PFSK-1 (cell line): Measurements from ENCODE around the gene CD101.

Experiments used
- POLR2AphosphoS5 ChIP-seq: IDR thresholded peaks from 2 replicates; pipeline ENCODE4 v1.6.1; 2012; ENCODE audit warnings: low read depth, mild to moderate bottlenecking, control low read depth, low read length, moderate library complexity
- SIN3A ChIP-seq: IDR thresholded peaks from 2 replicates; pipeline ENCODE4 v1.6.1; 2012; ENCODE audit warnings: mild to moderate bottlenecking, low read length, moderate library complexity, borderline replicate concordance; ENCODE audit not compliant: insufficient read depth
- TAF1 ChIP-seq: IDR thresholded peaks from 2 replicates; pipeline ENCODE4 v1.6.1; 2012; ENCODE audit warnings: low read length, control low read depth, borderline replicate concordance; ENCODE audit not compliant: insufficient read depth
- TF ChIP-seq, protein P1 (sequence below), 2 experiments: IDR thresholded peaks; 2 replicates each; pipeline versions ENCODE4 v1.6.1 to v1.8.0; 2011 to 2012; ENCODE audit warnings: low read depth in 2 of 2, low read length in 2 of 2, control low read depth in 1 of 2, inconsistent platforms in 1 of 2, mild to moderate bottlenecking in 1 of 2, moderate library complexity in 1 of 2; ENCODE audit not compliant: insufficient read depth in 1 of 2

DNA sequence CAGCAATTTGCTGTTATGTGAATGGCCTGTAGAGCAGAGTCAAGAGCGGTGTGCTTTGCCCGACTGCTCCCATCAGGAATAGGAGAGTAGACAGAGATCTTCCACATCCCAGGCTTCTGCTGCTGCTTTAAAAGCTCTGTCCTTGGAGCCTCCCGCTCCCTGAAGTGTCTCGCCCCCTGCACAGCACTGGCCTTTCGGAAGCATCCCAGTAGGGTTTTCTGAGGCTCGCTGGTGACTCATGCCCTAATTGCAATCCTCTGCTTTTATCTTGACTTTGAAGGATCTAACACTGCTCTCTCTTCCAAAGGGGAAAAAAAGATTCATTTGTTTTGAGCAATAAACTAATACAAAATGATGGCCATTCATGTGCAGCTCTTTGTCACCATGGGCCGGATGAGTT, 13.3 kb upstream of the CD101 start:
- TF ChIP-seq SIN3A (no peak), POLR2AphosphoS5 (no peak), TAF1 (no peak)
- TF ChIP-seq, protein P1, sequence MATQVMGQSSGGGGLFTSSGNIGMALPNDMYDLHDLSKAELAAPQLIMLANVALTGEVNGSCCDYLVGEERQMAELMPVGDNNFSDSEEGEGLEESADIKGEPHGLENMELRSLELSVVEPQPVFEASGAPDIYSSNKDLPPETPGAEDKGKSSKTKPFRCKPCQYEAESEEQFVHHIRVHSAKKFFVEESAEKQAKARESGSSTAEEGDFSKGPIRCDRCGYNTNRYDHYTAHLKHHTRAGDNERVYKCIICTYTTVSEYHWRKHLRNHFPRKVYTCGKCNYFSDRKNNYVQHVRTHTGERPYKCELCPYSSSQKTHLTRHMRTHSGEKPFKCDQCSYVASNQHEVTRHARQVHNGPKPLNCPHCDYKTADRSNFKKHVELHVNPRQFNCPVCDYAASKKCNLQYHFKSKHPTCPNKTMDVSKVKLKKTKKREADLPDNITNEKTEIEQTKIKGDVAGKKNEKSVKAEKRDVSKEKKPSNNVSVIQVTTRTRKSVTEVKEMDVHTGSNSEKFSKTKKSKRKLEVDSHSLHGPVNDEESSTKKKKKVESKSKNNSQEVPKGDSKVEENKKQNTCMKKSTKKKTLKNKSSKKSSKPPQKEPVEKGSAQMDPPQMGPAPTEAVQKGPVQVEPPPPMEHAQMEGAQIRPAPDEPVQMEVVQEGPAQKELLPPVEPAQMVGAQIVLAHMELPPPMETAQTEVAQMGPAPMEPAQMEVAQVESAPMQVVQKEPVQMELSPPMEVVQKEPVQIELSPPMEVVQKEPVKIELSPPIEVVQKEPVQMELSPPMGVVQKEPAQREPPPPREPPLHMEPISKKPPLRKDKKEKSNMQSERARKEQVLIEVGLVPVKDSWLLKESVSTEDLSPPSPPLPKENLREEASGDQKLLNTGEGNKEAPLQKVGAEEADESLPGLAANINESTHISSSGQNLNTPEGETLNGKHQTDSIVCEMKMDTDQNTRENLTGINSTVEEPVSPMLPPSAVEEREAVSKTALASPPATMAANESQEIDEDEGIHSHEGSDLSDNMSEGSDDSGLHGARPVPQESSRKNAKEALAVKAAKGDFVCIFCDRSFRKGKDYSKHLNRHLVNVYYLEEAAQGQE (IDR thresholded peaks at IDR 0.05; ENCODE audit: insufficient read depth in 1 of 2, low read depth in 2 of 2, low read length in 2 of 2): no peak
